GM19238 (cell line): ENCODE results near the gene VIPR2.

Source experiments
- DNase-seq: peaks from one replicate; pipeline ENCODE4 v3.0.0; 2011; ENCODE audit warnings: low spot score; ENCODE audit not compliant: insufficient read length

Gene VIPR2

DNA sequence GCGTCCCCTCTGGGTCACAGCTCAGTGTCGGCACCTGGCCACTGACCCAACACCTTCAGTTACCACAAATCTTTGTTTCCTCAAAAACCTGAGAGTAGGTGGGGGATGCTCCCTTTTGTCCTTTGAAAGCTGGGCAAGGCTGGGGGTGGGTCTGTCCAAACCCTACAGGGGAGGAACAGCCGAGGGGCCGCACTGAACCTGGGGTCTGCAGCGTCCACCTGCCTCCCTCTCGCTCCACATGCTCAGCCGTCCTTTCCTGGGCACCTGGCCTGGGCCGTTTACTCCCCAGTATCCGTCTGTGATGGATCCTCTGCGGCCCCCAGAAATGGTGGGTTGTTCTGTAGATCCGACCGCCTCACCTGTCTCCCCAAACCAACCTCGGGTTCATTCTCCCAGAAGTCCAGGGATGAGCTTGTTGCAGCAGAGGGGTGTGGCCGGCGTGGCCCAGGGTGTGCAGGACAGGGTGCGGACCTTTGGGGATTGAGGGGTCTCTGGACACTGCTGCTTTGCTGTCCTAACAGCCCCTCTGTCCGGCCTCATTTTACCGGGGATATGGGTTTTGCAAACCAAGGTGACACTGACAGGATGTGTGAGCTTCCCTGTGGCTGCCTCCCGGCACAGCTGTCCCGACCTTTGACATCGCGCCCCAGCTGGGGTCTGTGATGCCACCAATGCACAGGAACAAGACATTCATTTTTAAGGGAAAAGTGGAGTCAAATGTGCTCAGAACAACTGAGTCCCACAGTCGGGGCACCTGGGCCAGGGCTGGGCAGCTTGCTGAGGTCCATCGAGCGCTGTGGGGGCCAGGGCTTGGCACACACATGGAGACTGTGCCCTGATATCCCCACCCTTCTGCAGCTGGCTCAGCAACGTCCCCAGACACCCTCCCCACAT, 115.9 kb downstream of the VIPR2 start:
- no peak for DNase-seq

DNA sequence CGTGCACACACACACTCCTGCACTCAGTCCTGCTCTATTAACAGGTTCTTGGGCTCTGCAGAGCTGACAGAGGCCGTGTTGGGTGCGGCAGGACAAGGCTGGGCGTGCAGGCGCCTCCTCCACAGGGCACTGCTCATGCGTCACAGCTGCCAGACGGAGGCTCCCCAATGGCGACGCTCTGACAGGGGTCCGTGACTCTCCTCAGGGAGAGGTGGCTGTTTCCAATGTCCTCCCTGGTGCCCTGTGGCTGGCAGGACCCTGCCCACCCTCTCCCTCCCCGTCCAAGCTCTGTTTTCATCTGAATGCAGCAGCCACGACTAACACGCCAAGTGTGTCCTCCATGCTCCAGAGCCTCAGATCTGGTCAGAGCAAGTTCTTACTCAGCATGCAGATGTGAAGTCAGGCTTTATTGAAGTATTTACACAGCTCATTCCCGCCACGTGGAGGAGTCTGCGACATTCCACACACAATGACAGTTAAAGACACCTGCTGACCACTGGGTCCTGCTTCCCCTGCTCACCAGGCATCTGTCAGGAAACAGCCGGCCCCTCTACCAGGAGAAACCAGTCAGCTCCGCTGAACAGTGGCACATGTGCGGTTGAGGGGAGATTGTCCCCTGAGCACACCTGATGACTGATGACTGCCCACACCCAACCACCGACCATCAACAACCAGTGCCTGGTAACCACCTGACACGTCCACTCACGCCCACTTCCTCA, 116.7 kb downstream of the VIPR2 start:
- no peak for DNase-seq

DNA sequence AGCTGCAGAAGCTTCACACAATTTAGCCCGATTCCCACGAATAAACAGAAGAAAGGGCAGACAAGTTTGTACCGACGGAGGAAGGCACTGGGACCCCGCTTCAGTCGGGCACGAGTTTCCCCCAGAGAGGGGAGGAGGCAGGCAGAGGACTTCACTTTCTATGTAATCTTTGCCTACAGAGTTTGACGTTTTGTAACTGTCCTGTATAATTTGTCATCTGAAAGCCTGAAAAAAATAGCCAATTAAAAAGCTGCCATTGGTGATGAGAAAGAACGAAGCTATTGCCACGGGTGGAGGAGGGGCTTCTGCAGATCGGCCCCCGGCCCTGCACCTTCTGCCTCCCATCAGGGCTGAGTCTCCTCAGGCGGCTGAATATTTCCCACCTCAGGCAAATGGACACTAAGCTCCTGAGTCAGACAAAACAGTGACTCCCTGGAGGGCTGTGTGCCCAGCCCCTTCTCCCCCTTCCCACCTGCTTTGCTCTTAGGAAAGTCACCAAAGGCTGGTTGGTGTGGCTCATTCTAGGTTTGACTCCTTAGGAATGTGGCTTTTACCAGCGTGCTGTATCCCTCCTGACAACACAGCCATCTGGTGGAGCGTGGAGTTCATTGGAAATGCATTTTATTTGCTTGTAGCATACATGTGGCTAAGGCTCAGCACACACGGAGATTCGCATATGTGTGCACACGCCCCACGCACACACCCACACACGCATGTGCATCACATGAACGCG, 117.4 kb downstream of the VIPR2 start:
- no peak for DNase-seq

DNA sequence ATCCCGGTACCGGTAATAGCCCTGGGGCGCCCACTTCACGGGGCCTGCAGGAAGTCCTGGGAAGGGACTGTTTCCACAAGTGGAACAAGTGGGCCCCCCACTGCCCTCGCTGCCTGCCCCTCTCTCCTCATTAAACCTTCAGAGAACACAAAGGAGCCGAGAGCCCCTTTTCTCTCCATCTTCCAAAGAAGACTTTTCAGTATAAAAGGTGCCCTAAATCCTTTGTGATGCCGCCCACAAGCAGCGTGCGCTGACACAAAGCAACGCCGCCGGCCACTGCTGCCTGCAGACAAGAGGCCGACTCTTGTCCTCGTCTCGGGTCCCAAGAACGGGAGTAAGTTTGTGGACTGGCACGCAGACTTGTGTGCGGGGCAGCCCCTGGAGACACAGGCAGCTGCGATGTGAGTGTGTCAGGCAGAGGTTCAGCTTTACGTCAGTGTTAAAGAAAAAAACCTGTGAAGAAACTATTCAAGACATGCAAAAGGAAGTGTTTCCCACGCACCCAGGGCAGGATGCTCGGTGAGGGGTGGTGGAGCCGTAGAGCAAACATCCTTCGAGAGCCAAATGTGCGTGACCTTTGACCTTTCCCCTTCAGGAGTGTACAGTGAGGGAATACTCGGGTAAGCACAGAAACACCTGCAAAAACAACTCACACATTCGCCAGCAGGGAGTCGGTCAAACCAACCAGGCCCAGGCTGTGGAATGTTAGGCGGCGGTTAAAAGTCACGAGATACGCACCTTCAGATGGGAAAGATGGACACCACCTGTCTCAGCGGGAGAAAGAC, 118.2 kb downstream of the VIPR2 start:
- DNase-seq, result no peak

DNA sequence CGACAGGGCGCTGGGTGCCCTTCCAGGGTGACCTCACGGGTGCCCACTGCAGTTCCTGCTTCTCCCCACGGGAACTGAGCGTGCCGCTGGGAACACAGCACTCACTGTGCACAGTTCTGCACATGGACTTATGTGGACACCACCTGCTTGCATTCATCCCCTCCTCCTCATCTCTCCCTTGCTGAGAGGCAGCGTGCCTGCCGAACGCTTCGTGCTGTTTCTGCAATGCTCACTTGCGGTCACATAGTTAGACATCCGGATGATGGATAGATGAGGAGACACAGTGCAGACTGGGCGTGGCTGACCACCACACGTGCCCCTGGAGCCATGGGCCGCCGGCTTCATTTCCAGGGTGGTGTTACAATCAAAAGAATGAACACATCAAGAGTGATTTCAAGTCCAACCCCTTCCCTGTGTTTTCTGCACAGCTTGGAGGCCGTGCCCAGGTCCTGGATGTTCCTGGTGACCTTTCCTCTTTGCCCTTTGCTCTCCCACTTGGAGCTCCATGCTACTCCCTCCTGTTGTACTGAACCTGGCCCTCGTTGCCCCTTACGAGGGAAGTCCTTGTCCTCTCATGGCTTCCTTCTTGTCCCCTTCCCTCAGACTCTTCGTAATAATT, 119.4 kb downstream of the VIPR2 start:
- DNase-seq, result no peak

GRCh38 chr7:159024280-159024951, 120.3 kb downstream of the VIPR2 start:
- no peak for DNase-seq

GRCh38 chr7:159023746-159024145, 120.9 kb downstream of the VIPR2 start:
- no peak for DNase-seq

- no peak for DNase-seq
These were observed 121.5 kb downstream of the VIPR2 start for GRCh38 chr7:159023206-159023605.

DNA sequence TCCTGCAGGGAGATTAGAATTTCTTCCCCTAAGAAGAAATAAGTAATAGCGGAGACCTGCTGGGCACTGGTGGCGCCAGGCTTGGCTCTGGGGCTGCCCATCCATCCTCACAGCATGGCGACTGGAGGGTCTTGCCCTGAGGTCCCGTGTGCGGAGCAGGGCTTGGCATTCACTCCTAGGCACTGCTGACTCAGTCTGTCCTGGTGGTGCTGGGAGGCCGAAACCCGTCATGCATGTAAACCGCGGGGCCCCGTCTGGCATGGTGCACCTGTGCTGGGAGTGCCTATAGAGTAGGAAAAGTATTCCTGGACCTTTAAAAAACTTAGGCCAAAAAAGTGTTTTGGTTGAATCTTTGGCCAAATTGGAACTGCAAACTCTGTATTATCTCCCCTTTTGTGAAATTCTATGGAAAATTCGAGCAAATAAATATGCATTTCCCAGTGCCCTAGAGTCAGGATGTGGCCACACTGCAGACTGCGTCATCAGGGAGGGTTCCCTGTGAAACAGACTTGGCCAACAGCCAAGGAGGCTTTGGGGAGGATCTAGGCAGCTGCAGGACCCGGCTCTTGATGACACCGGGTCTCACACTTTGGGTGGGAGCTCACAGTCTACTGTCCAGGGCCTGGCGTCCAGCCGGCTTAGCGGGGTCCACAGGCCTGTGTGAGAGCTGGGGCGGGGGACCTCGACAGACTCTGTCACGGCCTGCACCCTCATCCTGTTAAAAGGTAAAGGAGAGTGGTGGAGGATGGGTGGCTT, 122.3 kb downstream of the VIPR2 start:
- no peak for DNase-seq

GRCh38 chr7:159020987-159021386, 123.7 kb downstream of the VIPR2 start:
- no peak for DNase-seq

DNA sequence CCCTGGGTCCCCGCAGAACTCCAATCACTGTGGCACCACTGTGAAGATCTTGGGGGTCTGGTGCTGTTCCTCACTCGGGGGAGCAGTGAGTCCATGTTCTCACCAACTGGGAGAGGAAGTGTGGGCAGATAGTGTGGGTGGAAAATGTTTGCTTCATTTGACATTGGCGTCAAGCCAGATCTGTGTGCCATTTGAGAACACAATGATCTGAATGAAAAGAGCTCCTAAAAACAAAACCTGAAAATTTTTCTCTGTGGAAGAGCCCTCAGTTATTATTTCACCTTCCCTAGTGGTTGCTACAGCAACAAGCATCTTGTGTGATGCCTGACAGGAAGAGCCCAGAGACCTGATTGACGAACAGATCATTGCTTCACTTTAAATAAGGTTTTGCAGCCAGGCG, 125.6 kb downstream of the VIPR2 start:
- DNase-seq, result no peak

DNA sequence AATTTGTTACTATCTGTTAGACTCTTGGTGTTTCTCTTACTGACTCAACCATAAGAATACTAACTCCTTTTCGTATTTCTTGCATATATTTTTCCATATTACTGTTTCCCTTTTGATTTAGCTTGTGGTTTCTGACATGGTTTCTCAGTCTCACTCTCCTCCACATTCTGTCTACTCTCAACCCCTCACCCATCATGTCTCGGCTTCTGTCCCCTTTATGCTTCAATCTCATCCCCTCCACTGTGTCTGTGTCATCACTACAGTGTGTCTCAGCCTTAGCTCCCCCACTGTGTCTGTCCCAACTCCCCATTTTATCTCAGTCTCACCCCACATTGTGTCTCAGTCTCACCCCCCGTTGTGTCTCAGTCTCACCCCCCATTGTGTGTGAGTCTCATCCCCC, 126.9 kb downstream of the VIPR2 start:
- no peak for DNase-seq

DNA sequence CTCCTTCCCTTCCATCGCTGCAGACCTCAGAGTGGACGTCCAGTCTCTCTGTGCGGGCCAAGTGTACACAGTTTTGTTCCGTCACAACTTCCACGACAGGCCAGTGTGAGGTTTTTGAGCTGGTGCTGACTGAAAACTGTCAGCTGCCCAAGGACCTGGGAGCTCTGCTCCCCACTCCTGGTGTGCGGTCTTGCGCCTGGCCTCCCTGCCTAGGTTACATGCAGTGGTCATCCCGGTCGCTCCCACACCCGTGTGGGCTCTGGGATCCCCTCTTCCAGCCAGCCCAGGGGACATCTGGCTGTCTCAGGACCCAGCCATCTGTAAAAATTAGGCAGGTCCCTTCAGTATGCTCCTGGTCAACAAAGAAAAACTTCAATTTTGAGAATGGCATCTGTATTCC, 127.5 kb downstream of the VIPR2 start:
- DNase-seq, result no peak

DNA sequence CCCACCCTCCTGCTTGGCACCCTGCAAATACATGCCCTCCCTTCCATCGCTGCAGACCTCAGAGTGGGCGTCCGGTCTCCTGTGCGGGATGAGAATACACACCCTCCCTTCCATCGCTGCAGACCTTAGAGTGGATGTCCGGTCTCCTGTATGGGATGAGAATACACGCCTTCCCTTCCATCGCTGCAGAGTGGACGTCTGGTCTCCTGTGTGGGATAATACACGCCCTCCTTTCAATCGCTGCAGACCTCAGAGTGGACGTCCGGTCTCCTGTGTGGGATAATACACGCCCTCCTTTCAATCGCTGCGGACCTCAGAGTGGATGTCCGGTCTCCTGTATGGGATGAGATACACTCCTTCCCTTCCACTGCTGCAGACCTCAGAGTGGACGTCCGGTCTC, 128.1 kb downstream of the VIPR2 start:
- DNase-seq, result no peak

DNA sequence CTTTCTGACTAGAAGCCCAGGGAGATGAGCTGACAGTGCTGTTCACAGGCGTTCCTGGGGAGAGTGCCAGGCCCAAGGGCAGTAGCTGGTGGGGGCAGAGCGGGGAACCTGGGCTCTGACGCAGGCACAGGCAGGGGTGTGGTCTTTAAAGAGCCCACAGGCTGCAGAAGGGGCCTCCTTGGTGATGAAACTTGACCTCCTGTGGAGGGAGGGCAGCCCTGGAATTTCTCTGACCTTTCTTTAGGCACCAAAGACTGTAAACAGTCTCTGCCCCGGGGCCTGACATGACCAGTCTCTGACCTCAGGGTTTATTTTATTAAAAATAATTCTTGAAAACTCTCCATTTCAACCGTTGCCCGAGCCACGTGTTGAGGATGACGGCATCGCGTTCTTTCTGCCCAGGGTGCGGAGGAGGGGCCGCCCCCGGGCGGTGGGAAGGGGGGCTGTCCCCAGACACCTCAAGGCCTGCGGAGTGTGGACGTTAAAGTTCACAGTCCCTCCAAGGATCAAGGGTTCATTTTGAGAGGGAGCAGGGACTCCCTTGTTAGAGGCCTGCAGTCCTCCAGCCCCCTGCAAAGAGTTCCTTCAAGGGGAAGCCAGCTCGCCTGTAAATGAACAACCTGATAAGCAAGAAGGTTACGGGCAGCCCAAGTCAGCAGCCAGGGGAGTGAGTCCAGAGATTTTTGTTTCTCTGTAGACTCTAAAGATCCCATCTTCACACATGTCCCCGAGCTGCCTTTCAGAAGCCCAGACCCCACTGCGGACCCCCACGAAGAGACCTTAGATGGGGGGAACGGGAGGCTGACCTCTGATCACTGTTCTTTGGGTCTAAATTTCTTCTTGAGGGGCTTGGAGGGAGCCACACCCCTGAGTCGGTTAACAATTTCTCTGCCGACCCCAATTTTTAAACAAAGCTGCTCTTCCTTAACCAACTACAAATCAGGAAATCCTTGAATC, 128.9 kb downstream of the VIPR2 start:
- DNase-seq, result no peak

GRCh38 chr7:159015081-159015453, 129.6 kb downstream of the VIPR2 start:
- DNase-seq, result no peak

GRCh38 chr7:159014297-159015062, 130.2 kb downstream of the VIPR2 start:
- no peak for DNase-seq

- DNase-seq, result no peak
These were observed 130.8 kb downstream of the VIPR2 start for GRCh38 chr7:159013825-159014289.
